GM19372 (cell line): Measurements from ENCODE around the gene RBP3.
"Not testable (repeated sequence)": the region's sequence is repeated elsewhere in the genome, so short reads cannot be mapped to it uniquely, and the experiment has no call there.

ENCODE experiments used
- ATAC-seq: cut with Tn5 transposase; IDR thresholded peaks from one replicate; pipeline ENCODE4 v1.9.1; 2021; ENCODE audit warnings: mild to moderate bottlenecking, low read depth, moderate library complexity; ENCODE audit not compliant: unreplicated experiment

Gene RBP3

DNA sequence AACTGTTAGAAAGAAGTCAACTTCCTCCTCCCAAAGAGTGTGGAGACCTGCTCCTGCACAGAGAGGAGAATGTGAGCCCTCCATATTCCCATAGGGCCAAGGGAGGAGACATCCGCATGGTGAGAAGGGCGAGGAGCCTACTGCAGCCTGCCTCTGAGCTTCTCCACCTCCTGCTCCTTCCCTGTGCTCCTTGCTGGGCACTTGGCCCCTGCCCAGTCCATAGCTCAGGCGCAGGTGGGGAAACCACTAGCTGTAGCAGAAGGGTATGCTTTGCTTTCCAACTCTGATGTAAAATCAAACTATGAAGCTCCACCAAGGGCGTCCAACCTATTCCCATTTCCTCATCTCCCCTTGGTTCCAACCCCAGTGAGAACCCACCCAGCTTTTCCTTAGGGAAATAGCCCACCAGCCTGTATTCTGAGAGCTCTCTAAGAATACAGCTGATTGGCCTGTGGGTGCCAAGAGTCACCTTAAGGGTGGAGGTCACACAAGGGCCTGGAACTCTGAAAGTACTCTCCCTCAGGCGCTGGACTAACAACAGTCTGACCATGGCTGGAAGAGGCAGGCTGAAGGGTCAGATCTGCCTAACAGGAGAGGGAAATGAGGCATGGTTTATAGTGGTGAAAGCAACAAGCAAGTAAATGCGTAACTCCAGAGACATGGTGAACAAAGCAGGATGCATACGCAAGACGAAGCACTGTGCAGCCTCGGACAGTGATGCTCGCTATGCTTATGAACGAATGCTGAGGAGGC lies 22.0 kb downstream of the RBP3 start:
- ATAC-seq = no peak

DNA sequence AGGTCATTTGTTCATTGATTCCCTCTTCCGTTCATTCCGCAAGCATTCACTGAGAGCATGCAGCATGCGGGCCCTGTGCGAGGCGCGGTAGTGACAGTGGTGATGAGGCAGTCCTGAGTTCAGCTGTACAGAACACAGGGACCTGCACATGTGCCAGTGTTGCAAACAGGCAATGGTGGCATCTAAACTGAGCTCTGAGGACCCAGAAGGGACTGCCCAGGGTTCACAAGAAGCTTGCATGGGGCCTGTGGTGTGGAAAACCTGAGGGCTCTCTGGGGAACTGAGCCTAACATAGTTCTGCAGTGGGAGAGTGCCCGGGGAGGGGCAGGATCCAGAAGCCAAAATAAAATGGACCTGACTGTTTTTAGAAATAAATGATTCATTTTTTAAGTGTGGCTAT lies 22.7 kb downstream of the RBP3 start:
- ATAC-seq = no peak

DNA sequence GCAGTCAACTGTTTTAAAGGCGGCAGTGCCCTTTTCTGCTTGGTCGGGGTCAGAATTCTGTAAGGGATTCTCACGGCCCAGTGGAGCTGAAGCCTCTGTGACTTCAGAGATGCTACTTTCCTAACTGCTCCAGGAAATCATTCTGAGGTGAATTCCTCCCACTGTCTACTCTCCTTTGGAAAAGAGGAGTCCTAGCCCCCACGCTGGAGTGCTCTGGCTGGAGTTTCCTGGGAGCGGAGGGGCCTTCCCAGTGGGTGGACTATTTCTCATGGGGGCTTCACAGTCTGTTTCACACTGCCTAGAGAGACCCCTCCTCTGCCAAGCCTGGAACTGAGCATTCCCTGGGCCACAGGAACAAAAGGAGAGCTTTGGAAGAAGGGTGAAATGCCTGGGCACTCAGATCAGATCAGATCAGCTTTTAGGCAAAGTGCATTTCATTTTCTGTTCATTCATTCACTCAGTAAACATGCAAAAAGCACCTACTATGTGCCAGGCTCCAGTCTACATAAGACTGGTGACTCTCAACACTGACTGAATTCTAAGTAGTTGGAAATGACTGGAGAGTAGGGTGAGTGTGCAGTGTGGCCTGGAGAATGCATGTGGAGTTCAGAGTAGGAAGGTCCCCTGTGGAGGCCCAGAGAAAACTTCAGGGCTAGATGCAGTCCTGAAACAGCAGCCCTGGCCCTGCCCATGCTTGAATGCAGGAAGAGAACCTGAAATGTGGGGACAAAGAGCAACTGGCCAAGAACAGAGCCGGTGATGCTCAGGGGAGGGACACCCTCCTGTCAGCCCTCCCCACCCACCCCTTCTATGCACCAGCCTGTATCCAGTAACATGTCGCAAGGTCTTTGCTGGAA lies 23.7 kb downstream of the RBP3 start:
- no peak for ATAC-seq

DNA sequence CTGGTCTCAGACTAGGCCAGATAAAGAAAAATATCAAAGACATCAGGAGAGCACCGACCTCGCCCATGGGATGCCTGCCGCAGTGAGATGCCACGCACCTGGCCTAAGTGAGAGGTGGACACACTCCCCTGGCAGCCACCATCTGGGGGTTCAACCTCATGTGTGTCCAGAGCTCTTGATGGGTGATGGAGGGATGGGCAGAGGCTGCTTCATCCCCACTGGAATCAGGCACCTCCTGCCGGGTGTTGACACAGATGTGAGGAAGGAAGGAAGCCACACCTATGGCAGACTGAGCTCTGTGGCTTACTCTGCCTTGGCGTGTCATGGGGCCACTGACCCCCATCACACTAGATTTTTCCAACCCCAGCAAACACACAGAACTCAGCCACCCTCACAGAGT lies 24.6 kb downstream of the RBP3 start:
- no peak for ATAC-seq

DNA sequence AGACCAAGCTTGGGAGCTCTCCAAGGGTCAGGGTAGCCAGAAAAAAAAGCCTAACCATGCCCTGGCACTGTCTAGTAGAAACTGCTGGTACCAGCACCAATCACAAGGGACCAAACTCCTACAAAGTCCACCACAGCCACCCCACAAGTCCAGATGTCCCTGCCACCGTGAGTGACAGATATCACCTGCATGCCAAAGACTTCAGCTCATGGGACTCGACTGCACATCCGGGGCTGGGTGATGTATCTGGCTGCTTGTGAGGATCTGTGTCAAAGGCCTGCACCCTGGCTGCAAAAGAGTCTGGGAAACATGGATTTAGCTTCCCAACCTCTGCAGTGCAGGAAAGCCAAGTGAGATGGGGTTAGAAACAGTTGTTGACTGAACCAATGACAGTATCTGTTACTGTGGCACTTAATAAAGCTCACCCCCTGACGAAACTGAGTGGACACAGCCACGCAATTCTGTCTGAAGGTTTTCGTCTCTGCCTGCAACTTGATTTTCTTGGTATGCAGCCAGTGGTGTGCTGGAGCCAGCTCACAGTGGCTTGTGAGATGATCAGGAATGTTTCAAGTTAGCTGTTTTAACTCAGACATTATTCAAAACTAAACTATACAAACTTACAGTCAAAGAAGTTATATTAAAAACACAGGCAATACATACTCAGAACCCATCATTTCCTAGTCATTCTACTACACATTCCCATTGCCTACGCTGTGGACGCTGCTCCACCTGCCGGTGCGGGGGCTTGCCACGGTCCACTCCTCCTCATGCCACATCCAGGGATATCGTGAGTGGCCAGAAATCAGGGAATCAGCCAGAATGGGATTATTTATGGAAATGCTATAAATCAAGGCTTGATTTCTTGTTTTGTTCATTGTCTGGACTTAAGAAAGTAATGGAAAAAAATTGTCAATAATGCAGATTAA lies 26.7 kb downstream of the RBP3 start:
- no peak for ATAC-seq

DNA sequence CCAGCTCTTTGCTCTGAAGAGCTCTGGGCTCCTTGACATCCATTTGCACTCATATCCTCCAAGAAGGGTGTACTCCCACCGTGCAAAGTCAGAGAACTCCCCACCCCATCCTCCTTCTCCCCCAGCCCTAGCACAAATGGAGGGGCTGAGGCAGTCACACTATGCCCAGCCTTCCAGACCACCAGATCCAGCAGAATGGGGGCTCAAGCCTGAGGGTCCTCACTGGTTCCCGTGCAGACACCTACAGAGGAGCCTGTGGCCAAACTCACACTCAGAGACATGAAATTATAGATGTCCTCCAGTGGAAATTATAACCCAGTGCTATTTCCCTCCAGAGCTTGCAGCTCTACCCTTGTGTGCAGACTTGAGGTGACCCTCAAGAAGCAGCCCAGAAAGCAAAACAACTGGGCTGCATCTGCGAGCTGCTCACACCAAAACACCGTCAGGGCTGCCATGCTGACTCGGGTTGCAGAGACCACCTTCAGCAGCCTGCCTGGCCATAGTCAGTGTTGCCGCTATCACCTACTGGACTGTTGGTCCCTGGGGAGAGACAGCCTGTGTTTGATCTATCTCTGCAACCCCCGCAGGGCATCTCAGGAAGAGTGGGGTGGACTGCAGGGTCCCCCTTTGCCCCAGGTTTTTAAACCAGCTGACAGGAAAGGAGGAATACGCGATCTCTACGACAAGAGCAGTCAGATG lies 28.5 kb downstream of the RBP3 start:
- no peak for ATAC-seq

DNA sequence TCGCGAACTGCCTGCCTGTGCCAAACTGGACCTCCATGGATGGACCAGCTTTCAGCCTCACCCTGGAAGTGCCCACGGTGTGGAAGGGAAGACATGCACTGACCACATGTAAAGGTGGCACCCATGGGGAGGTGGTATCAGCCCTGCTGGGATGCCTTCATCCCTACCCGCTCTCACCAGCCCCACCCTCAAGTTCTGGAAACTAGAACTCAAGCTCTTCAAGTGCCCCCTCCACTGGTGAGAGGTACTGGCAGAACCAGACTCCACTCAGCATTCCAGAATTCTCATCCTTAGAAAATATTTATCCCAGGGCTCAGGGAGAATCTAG lies 30.0 kb downstream of the RBP3 start:
- ATAC-seq = no peak

DNA sequence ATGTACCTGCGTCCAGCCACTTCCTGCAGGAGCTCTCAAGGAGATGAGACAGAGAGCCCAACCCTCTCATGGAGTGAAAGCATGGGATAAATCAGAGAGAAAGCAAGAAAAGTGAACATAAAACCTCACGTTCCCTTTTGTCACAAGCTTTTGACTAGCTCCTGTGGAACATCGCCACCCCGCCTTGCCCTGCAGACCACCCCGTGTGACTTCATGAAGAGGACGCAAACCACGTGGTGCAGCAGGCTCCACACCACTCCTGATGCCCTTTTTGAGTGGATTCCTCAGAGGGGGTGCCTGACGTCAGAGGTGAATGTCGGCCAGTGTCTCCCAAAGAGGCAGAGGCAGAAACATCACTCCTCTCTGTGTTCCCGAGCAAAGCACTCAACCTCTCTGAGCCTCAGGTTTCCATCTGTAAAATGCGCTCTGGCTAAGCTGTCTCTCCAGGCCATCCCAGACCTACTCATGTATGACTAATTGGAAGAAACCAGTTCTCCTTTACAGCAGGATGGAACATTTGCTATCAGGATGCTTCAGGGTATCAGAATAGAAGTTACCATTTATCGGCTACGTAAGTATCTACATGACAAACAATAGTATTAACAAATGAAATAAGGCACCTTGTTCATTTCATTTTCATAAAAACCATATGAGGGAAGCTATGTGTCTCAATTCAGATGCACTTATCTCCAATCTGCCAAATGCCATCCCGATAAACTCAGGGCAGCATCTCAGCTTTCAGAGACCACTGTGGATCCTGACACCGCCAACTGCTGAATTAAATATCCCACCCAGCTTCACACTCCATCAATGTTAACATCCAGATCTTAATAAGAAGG lies 30.7 kb downstream of the RBP3 start:
- no peak for ATAC-seq

DNA sequence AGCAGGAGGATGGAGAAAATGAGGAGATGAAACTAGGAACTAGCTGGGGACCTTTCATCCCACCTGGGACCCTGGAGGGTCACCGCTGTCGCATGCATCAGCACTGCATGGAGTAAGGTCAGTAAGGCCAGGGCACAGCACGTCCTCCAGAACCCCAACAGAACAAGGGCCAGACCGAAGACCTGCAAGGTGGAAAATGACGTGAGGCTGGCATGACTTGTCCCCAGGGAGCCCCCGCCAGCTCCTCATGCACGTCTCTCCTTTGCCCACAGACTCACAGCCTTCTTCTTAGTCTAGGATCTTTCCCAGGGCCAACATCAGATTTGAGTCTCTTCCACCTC lies 31.3 kb downstream of the RBP3 start:
- no peak for ATAC-seq

DNA sequence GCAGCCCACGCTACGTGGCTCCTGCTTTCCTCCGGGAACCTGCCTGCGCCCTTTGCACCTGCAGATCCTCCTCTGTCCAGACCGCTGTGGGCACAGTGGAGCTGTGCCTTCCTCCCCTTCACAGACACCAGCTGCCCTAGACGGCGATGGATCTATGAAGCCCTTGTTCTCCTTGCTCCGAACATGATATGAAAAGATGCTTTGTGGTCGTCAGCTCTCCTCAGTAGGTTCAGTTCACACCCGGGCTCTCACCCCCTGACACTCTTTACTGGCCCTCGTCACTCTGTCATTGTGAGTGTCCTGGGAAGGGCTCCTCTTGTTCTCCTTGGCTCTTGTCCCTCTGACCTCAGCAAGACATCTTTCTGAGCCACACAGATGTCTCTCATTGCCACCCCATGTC lies 31.7 kb downstream of the RBP3 start:
- ATAC-seq = no peak

DNA sequence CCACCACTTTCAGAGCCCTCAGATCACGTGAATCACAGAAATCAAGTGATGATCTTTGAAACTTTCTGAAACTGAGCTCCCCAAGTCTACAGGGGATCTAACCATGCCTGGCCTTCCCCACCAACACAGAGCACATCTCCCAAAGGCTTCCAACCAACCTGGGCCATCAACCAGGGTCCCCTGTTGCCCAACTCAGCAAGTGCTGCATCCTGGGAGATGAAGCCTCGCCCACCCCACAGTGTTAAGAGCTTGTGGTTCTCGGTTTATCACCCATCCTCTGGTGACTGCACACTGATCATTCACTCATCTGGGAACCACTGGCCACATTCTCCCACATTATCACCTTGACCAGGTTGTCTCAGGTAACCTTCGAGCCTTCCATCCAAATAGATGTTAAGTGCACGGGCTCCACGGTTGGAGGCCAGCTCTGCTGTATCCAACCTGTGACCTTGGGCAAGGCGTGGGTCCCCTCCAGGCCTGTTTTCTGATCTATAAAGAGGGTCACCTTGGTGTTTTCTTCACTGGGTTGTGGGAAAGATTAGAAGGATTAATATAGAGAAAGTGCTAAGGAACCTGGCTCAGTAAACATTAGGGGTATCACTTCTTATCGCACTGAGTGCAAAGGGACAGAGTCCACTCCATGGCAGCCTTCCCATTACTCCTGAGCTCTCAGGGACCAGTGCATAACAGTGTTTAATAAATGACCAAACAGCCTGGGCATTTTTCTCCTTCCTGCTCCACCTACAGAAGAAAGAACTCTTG lies 32.4 kb downstream of the RBP3 start:
- no peak for ATAC-seq

DNA sequence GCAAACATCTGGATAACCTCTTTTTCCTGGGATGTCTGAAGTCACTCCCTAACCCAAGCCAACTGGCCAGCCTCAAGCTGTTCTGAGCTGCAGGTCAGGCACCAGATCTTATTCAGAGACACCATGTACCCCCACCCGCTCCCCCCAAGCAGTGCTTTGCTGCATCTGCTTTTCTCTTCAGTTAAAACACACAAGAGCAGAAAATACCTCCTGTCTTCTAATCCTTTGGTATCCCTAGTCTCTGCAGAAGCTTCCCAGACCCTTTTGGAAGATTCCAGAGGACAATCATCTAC lies 32.9 kb downstream of the RBP3 start:
- ATAC-seq = no peak

DNA sequence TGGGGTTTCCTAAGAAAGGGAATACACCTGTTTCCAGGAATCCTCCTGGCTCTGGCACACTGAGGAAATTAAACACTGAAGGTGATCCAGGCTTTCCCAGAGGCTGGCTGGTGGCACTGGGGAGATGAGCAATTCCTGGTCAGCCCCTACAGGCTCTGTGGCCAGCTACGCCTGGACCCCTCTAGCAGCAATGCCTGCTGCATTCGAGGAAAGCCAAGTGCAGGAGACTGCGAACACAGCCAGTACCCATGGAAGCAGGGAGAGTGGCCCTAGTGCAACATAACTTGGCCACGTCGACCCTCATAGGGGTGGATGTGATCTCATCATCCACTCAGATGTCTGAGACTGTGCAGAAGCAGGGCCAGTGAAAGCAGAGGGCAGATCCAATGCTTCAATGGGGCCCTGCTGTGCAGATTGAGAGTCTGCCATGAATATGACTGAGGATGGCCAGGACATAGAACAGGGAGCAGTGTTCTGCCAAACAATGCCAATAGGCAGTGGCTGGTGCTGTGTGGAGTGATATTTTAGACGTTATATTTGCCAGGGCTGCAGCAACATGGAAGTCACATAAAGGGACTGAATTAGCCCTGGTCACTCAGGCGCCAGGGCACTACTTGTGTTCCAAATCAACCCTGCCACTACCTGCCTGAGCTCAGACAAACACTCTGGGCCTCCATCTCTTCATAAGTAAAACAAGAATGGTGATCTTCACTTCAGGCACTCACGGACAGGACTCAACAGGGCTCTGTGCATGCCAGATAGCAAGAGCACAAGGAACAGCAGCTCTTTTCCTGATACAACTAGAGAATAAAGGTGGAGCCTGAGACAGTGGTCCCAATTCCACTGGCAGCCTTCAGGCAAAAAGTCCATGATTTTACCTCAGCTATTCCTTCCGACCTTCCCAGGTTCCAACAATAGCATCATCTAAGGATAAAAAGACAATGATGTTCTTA lies 33.5 kb downstream of the RBP3 start:
- ATAC-seq = no peak

DNA sequence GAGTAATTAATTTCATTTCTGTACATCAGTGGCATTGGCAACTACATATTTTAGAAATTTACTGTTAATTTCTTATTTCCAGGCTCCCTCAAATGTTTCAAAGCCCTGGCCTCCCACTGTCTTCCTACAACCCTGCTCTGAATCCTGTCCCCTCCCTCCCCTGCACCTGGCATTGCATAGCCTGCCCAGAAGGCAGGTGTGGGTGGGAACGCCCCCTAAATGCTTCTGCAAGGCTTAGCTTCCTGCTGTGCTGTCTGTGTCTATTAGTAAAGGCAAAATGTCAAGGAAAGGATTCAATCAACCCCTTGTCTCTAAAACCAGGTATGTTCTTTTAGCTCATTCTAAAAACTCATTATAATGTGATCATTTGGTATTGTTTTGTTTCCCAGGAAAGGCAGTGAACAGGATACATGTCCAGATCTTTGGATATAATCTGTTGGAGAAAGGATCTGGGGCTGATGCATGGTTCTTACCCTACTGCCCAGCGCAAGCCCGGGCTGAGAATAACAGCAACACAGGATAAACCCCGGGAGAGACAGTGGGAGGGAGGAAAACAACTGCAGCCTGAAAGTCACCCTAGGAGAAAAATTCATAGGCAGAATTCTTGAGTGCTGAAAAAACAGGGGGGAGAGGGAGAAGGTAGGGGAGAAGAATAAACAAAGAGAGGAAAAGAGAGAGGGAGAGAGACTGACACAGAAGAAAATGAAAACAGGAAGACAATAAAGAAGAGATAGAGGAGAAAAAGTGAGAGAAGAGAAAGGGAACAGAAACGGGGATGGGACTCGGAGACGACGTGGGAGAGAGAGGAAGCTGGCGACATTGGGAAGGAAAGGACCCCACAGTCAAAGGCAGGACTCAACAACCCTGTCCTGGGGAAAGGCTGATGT lies 35.3 kb downstream of the RBP3 start:
- ATAC-seq = no peak

DNA sequence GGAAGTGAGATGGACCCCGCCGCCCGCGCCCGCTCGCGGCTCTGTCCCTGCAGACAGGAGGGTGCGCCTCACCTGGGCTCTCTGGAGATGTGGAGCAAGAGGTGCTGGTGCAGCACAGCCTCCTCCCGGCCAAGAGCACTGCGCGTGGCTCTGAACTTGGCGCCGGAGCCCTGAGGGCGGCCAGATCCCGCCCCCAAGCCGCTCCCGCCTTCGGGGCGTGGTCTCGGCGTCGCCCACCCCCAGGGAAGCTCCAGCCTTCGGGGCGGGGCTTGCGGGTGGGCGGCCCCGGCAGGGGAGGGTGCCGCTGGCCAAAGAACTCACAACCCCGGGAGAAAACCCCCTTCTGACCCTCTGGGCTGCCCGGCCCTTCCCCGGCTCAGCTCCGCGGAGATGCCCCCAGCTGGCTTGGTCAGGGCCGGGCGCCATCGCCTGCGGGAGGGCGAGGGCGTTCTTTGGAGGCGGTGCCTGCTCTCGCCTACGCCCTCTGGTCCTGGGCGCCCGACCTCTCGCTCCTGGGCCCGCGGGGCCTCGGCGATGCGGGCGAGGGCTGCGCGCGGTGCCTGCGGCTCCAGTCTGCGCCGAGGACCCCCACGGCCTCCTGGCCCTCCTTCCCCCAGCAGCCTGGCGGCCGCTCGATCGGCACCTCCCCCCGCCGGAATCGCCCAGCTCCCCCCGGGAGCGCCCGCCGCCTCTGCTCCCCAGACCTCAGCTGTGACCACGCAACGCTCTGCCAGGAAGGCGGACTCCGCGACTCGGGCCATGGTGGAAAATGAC lies 36.2 kb downstream of the RBP3 start, which contains the start of gene ZNF488:
TSS of gene ZNF488 (minus strand) at position 146 of the 774 bp plus-strand sequence. CDS start 15,464 bp downstream, outside the sequence.
- peak; percentile 91 for ATAC-seq

DNA sequence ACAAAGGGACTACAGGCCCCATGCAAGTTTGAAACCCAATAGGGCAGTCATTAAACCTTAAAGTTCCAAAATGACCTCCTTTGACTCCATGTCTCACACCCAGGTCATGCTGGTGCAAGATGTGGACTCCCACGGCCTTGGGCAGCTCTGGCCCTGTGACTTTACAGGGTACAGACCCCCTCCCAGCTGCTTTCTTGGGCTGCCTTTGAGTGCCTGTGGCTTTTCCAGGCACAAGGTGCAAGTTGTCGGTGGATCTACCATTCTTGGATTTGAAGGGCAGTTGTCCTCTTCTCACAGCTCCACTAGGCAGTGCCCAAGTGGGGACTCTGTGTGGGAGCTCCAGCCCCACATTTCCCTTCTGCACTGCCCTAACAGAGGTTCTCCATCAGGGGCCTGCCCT lies 37.9 kb downstream of the RBP3 start:
- not testable (repeated sequence) for ATAC-seq
